SH-SY5Y (cell line): ENCODE data around the gene HNF4A.

Experiments
- GATA2 ChIP-seq: IDR thresholded peaks from 2 replicates; pipeline ENCODE4 v1.6.1; 2011; ENCODE audit warnings: mild to moderate bottlenecking, low read depth, low read length
- GATA3 ChIP-seq: IDR thresholded peaks from 2 replicates; pipeline ENCODE4 v1.6.1; 2011; ENCODE audit warnings: low read depth, mild to moderate bottlenecking, low read length, moderate library complexity

- TF ChIP-seq GATA3: no peak
- no peak for TF ChIP-seq GATA2
Observed at GRCh38 chr20:44364068-44364467, 8.6 kb downstream of the HNF4A start.
